Measurements from ENCODE around the gene MAGEA2B.
"Not testable (repeated sequence)": the region's sequence is repeated elsewhere in the genome, so short reads cannot be mapped to it uniquely, and the experiment has no call there.

MAGEA2B gene

DNA sequence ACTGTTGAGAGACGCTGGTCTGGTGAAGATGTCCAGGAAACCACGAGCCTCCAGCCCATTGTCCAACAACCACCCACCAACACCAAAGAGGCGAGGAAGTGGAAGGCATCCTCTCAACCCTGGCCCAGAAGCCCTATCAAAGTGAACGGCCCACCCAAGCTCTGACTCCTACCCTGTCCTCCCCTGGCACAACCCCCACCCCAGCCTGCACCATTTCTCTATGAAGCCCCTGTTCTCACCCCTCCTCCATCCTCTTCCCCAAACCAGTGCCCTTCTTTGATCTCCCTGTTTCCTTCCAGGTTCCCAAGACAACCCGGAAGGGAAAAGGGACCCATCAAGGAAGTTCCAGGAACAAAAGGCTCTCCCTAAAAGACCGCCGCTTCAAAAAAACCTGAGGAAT lies 45.1 kb downstream of the MAGEA2B start:
- DNase-seq: not testable (repeated sequence)

DNA sequence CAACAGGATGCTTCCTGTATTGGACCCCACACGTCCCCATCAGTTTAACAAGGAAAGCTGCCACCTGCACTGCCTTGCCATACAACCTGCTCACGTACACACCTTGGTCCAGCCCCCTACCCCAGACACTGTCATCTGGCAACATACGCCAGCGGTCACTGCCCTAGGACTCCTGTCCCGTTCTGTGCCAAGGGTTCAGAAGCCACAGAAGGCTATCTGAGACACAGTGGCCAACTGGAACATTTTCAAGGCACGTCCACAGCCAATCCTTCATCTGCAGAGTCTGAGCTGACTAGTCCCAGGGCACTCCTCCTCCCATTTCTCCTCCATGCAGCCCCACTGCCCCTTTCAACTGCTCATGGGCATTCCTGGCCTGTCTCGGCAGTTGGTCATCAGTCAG lies 47.2 kb downstream of the MAGEA2B start:
- not testable (repeated sequence) for DNase-seq

DNA sequence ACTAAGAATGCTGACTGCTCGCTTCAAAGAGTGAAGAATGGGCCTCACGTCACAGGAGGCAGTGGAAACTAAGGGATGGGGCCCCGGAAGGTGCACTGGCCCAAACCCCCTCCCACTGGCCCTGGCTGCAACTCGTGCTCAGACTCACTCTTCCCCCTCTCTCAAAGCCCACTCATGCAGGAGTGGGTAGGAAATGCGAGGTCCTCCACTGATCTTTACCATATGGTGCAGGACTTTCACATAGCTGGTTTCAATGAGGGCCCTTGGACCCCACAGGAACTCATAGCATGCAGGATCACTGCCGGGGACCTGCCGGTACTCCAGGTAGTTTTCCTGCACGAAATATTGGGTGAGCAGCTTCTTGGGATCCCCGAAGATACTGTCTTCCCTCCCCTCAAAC lies 52.1 kb downstream of the MAGEA2B start:
- DNase-seq: not testable (repeated sequence)
